HCT116 (cell line): ENCODE measurements around the gene MYPN.

Source experiments
- CTCF ChIP-seq, 3 experiments: fragments of 200-600 bp in 1 of 3; sonication (generic) in 1 of 3; IDR thresholded peaks in 2 of 3; conservative IDR thresholded peaks in 1 of 3; 2 replicates each; pipeline ENCODE4 v1.5.1; 2012 to 2017; ENCODE audit warnings: low read depth in 2 of 3, low read length in 2 of 3, antibody characterized with exemption in 1 of 3, borderline replicate concordance in 1 of 3, control low read depth in 1 of 3, mild to moderate bottlenecking in 1 of 3, mixed read lengths in 1 of 3, mixed run types in 1 of 3, moderate library complexity in 1 of 3; ENCODE audit not compliant: insufficient read depth in 1 of 3
- EZH2 ChIP-seq: fragments of 200-600 bp; sonication (generic); IDR thresholded peaks from 2 replicates; pipeline ENCODE4 v1.6.1; 2017; ENCODE audit warnings: antibody characterized with exemption, mixed run types
- MAX ChIP-seq: IDR thresholded peaks from 2 replicates; pipeline ENCODE4 v1.6.1; 2012
- POLR2AphosphoS5 ChIP-seq: IDR thresholded peaks from 2 replicates; pipeline ENCODE4 v1.6.1; 2011; ENCODE audit warnings: mild to moderate bottlenecking, low read depth, low read length, moderate library complexity
- REST ChIP-seq: IDR thresholded peaks from 2 replicates; pipeline ENCODE4 v1.6.1; 2012; ENCODE audit warnings: low read depth
- ZBTB33 ChIP-seq: IDR thresholded peaks from 2 replicates; pipeline ENCODE4 v1.6.1; 2011; ENCODE audit warnings: mild to moderate bottlenecking, low read length, moderate library complexity; ENCODE audit not compliant: insufficient replicate concordance; ENCODE audit errors: extremely low read depth
- ZFX ChIP-seq: fragments of 450-650 bp; IDR thresholded peaks from 2 replicates; pipeline ENCODE4 v1.6.1; 2017

GRCh38 chr10:68087685-68088401, 21.4 kb upstream of the MYPN start:
- TF ChIP-seq CTCF (IDR thresholded peaks at IDR 0.05 in 2 of 3, conservative IDR thresholded peaks at IDR 0.05 in 1 of 3; ENCODE audit: borderline replicate concordance in 1 of 3, insufficient read depth in 1 of 3, low read depth in 2 of 3, low read length in 2 of 3) (no peak), REST (no peak), EZH2 (no peak), POLR2AphosphoS5 (no peak), MAX (peak; percentile 56; the same call in 1 of the 2 replicates), ZBTB33 (no peak), ZFX (no peak)
